H1 (cell line): ENCODE results near the gene AK8. TPM values are rescaled to one million over a fixed set of nuclear protein-coding genes. Genes with fewer than 3 reads are reported as not detected.

Experiments used
- CHD2 ChIP-seq: IDR thresholded peaks from 2 replicates; pipeline ENCODE4 v1.6.1; 2012; ENCODE audit warnings: low read length, improper control_type of control experiment
- CREB1 ChIP-seq: IDR thresholded peaks from 2 replicates; pipeline ENCODE4 v1.6.1; 2012; ENCODE audit warnings: inconsistent platforms
- GABPA ChIP-seq: IDR thresholded peaks from 2 replicates; pipeline ENCODE4 v1.6.1; 2011; ENCODE audit warnings: mild to moderate bottlenecking, low read length, moderate library complexity, borderline replicate concordance; ENCODE audit not compliant: insufficient read depth
- JUND ChIP-seq: IDR thresholded peaks from 2 replicates; pipeline ENCODE4 v1.6.1; 2011; ENCODE audit warnings: mild to moderate bottlenecking, improper control_type of control experiment, low read length
- YY1 ChIP-seq: IDR thresholded peaks from 2 replicates; pipeline ENCODE4 v1.6.1; 2011; ENCODE audit warnings: low read depth, mild to moderate bottlenecking, low read length
- polyA plus RNA-seq, 7 experiments: library from polyadenylated mRNA; depleted of rRNA in 3 of 7; stranded (reverse) in 5 of 7; unstranded in 2 of 7; fragments of >200 nt in 5 of 7; fragments of 200-250 nt in 2 of 7; gene quantifications; 1 replicate in 5 of 7; 2 replicates in 1 of 7; 4 replicates in 1 of 7; pipeline versions ENCODE4 v1.2.1 to v1.2.3, GENCODE V29; 2011 to 2013; ENCODE audit warnings: missing spikeins in 2 of 7, mixed read lengths in 2 of 7
- total RNA-seq: library from RNA; stranded (reverse); fragmentation: NEBNext Ultra II Directional; extraction: Animal tissue kit (Norgen Biotek cat#: 25700); gene quantifications from 2 replicates; pipeline ENCODE4 v1.2.1, GENCODE V29; 2021
- TF ChIP-seq, protein P1 (sequence below): IDR thresholded peaks from 2 replicates; pipeline ENCODE4 v1.6.1; 2012; ENCODE audit warnings: inconsistent platforms

AK8 gene
- total and polyA plus RNA-seq, 2 of the 8 experiments (the other 6 are each of a cell fraction or from before 2014, with no cell fraction given): 0.35 to 0.48 TPM

DNA sequence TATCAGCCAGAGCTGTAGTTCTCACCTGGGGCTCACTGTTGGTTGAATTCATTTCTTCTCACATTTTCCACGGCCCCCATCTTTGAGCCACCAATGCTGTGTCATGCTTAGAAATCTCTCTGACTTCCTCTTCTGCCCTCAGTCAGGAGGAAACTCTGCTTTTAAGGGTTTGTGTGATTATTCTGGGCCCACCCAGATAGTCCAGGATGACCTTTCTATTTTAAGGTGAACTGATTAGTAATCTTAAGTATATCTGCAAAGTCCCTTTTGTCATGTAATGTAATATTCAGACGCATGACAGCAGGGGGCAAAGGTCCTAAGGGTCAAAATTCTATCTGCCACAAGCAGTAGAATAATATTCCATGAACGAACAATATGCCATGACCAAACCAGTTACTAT lies 88.4 kb downstream of the AK8 start (continued):
- TF ChIP-seq CREB1: no peak
- TF ChIP-seq GABPA: no peak
- TF ChIP-seq, protein P1, sequence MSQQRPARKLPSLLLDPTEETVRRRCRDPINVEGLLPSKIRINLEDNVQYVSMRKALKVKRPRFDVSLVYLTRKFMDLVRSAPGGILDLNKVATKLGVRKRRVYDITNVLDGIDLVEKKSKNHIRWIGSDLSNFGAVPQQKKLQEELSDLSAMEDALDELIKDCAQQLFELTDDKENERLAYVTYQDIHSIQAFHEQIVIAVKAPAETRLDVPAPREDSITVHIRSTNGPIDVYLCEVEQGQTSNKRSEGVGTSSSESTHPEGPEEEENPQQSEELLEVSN: no peak
- no peak for TF ChIP-seq JUND
- TF ChIP-seq CHD2: no peak
- no peak for TF ChIP-seq YY1
